K562 (cell line): ENCODE results near the gene DOLK. TPM values are rescaled to one million over a fixed set of nuclear protein-coding genes. Genes with fewer than 3 reads are reported as not detected.
A peak's percentile ranks its signal among the peaks of the same experiment; 100 is the strongest.

Experiments
- CSDE1 ChIP-seq, 2 experiments: fragments of 450-650 bp; IDR thresholded peaks; 2 replicates each; pipeline ENCODE4 v1.6.1; 2016; ENCODE audit warnings: mild to moderate bottlenecking in 1 of 2
- CTBP1 ChIP-seq: fragments of 450-650 bp; IDR thresholded peaks from 2 replicates; pipeline ENCODE4 v1.6.1; 2016; ENCODE audit warnings: borderline replicate concordance
- ETV5 ChIP-seq: sonication (generic); formaldehyde crosslinking; IDR thresholded peaks from 2 replicates; pipeline ENCODE4 v1.4.0; 2020; ENCODE audit warnings: low read depth, mild to moderate bottlenecking, missing genetic modification reagents
- FOXJ3 ChIP-seq: sonication (generic); formaldehyde crosslinking; IDR thresholded peaks from 2 replicates; pipeline ENCODE4 v1.4.0; 2020; ENCODE audit warnings: mild to moderate bottlenecking, missing genetic modification reagents
- HMGN3 ChIP-seq: IDR thresholded peaks from 2 replicates; pipeline ENCODE4 v1.6.1; 2011; ENCODE audit warnings: borderline replicate concordance, low read depth, mild to moderate bottlenecking, mixed read lengths, low read length; ENCODE audit not compliant: insufficient read length; ENCODE audit errors: extremely low read depth
- IFI16 ChIP-seq: fragments of 250-450 bp; sonication (Bioruptor Pico); IDR thresholded peaks from 2 replicates; pipeline ENCODE4 v2.1.2; 2022; ENCODE audit warnings: mild to moderate bottlenecking, inconsistent platforms
- NR2F6 ChIP-seq: fragments of 450-650 bp; formaldehyde crosslinking; IDR thresholded peaks from 2 replicates; pipeline ENCODE4 v1.4.0; 2020; ENCODE audit warnings: mild to moderate bottlenecking
- RFX1 ChIP-seq: fragments of 450-650 bp; IDR thresholded peaks from 2 replicates; pipeline ENCODE4 v1.6.1; 2016; ENCODE audit warnings: mild to moderate bottlenecking, moderate library complexity
- SMAD4 ChIP-seq: fragments of 250-450 bp; sonication (Bioruptor Pico); conservative IDR thresholded peaks from 2 replicates; pipeline ENCODE4 v1.8.0; 2021; ENCODE audit warnings: inconsistent platforms, mild to moderate bottlenecking, moderate library complexity
- SMC3 ChIP-seq: conservative IDR thresholded peaks from 2 replicates; pipeline ENCODE4 v1.6.1; 2011; ENCODE audit warnings: low read depth, low read length, improper control_type of control experiment; ENCODE audit not compliant: insufficient read depth
- ZNF133 ChIP-seq: fragments of 250-450 bp; sonication (Bioruptor Pico); IDR thresholded peaks from 2 replicates; pipeline ENCODE4 v1.4.0; 2020; ENCODE audit warnings: mild to moderate bottlenecking
- ZNF224 ChIP-seq: sonication (generic); formaldehyde crosslinking; IDR thresholded peaks from 2 replicates; pipeline ENCODE4 v1.8.0; 2022; ENCODE audit warnings: mild to moderate bottlenecking, missing genetic modification reagents
- ZNF583 ChIP-seq: fragments of 250-450 bp; sonication (Bioruptor Pico); IDR thresholded peaks from 2 replicates; pipeline ENCODE4 v1.4.0; 2020
- polyA plus RNA-seq, 8 experiments: library from polyadenylated mRNA; depleted of rRNA in 4 of 8; stranded (reverse) in 5 of 8; unstranded in 3 of 8; fragments of >200 nt; fragmentation: Nextera tagmentation in 2 of 8; fragmentation: Illumina TruSeq in 1 of 8; extraction: Ambion mirVana in 2 of 8; extraction: Trizol in 1 of 8; gene quantifications; 2 replicates each; pipeline versions ENCODE4 v1.2.1 to v1.2.3, GENCODE V29; 2011 to 2014; ENCODE audit warnings: inconsistent platforms in 1 of 8, missing spikeins in 1 of 8
- total RNA-seq, 7 experiments: library from RNA; depleted of rRNA in 6 of 7; stranded (reverse); fragments of >200 nt in 6 of 7; fragmentation: Illumina TruSeq in 2 of 7; extraction: Trizol in 2 of 7; gene quantifications; 2 replicates each; pipeline versions ENCODE4 v1.2.1 to v1.2.3, GENCODE V29; 2011 to 2021; ENCODE audit warnings: low replicate concordance in 1 of 7
- TF ChIP-seq, protein P1 (sequence below): fragments of 250-450 bp; sonication (Bioruptor Pico); IDR thresholded peaks from 2 replicates; pipeline ENCODE4 v1.4.0; 2020; ENCODE audit warnings: mild to moderate bottlenecking
- TF ChIP-seq, protein P2 (sequence below): fragments of 450-650 bp; formaldehyde crosslinking; conservative IDR thresholded peaks from 2 replicates; pipeline ENCODE4 v1.4.0; 2022; ENCODE audit warnings: mild to moderate bottlenecking, missing genetic modification characterization
- TF ChIP-seq, protein P3 (sequence below): IDR thresholded peaks from 2 replicates; pipeline ENCODE4 v1.6.1; 2016; ENCODE audit warnings: missing genetic modification characterization, missing compliant biosample characterization
- TF ChIP-seq, protein P4 (sequence below): sonication (generic); formaldehyde crosslinking; IDR thresholded peaks from 2 replicates; pipeline ENCODE4 v1.8.1; 2023; ENCODE audit warnings: mild to moderate bottlenecking, missing genetic modification reagents
- TF ChIP-seq, protein P5 (sequence below): fragments of 250-450 bp; sonication (Bioruptor Pico); IDR thresholded peaks from 2 replicates; pipeline ENCODE4 v1.8.0; 2021; ENCODE audit warnings: moderate library complexity, mild to moderate bottlenecking, inconsistent platforms
- TF ChIP-seq, protein P6 (sequence below): fragments of 250-450 bp; sonication (Bioruptor Pico); IDR thresholded peaks from 2 replicates; pipeline ENCODE4 v1.9.0; 2021; ENCODE audit warnings: mild to moderate bottlenecking

The DOLK gene
- total and polyA plus RNA-seq, 9 of the 15 experiments (the other 6 are each of a cell fraction or from before 2014, with no cell fraction given): 2.6 to 14.2 (median 11.7) TPM

DNA sequence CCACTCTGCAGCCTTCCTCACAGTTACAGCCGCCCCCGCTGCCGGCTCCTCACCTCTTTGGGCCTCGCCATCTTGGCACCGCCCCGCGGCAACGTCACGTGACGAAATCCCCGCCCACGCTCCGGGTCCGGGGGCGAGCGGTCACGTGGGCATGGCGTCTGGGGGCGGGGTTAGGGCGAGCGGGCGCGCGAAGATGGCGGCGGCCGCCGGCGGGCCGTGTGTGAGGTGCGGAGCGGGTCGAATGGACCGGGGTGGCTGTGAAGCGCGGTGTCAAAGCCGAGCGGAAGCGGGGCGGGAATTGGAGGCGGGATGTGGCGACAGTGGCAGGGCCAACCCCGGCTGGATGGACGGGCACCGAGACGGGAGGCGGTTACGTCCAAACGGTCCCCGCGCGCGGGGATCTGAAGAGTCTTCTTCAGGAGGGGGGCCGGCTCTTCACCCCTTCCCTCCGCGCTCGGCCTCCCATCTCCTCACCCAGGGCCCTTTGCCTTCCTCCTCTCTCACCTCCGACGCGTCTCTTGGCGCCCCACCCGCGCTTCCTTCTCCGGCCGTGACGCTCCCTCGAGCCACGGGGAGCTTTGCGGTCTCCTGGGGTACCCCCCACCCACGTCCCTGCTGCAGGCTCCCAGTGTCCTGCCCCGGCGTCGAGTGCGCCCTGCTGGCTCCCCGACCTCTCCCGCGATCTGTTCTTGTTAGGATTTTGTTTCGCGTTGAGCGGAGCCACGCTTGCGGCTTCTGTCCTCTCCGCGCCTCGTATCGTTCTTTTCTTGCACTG lies at the start of gene DOLK, which contains the start of gene NUP188 (continued):
- TF ChIP-seq, protein P1, sequence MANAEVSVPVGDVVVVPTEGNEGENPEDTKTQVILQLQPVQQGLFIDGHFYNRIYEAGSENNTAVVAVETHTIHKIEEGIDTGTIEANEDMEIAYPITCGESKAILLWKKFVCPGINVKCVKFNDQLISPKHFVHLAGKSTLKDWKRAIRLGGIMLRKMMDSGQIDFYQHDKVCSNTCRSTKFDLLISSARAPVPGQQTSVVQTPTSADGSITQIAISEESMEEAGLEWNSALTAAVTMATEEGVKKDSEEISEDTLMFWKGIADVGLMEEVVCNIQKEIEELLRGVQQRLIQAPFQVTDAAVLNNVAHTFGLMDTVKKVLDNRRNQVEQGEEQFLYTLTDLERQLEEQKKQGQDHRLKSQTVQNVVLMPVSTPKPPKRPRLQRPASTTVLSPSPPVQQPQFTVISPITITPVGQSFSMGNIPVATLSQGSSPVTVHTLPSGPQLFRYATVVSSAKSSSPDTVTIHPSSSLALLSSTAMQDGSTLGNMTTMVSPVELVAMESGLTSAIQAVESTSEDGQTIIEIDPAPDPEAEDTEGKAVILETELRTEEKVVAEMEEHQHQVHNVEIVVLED (CRISPR knock-in tag): peak; percentile 77
- TF ChIP-seq CTBP1: peak; percentile 82
- TF ChIP-seq SMC3: no peak
- TF ChIP-seq ZNF224 (CRISPR knock-in tag): no peak
- no peak for TF ChIP-seq NR2F6 (CRISPR knock-in tag)
- 0 out of 2 replicates have a peak, but pooled peaks have one; percentile 16 for TF ChIP-seq ZNF583 (CRISPR knock-in tag)
- TF ChIP-seq, protein P2, sequence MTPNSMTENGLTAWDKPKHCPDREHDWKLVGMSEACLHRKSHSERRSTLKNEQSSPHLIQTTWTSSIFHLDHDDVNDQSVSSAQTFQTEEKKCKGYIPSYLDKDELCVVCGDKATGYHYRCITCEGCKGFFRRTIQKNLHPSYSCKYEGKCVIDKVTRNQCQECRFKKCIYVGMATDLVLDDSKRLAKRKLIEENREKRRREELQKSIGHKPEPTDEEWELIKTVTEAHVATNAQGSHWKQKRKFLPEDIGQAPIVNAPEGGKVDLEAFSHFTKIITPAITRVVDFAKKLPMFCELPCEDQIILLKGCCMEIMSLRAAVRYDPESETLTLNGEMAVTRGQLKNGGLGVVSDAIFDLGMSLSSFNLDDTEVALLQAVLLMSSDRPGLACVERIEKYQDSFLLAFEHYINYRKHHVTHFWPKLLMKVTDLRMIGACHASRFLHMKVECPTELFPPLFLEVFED: no peak
- 0 out of 4 replicates have a peak, but pooled peaks of 1 of the 2 experiments have one; percentile 58 for TF ChIP-seq CSDE1 (IDR thresholded peaks at IDR 0.05)
- TF ChIP-seq RFX1: no peak
- TF ChIP-seq IFI16: no peak
- TF ChIP-seq, protein P3, sequence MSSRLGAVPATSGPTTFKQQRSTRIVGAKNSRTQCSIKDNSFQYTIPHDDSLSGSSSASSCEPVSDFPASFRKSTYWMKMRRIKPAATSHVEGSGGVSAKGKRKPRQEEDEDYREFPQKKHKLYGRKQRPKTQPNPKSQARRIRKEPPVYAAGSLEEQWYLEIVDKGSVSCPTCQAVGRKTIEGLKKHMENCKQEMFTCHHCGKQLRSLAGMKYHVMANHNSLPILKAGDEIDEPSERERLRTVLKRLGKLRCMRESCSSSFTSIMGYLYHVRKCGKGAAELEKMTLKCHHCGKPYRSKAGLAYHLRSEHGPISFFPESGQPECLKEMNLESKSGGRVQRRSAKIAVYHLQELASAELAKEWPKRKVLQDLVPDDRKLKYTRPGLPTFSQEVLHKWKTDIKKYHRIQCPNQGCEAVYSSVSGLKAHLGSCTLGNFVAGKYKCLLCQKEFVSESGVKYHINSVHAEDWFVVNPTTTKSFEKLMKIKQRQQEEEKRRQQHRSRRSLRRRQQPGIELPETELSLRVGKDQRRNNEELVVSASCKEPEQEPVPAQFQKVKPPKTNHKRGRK: no peak
- TF ChIP-seq, protein P4, sequence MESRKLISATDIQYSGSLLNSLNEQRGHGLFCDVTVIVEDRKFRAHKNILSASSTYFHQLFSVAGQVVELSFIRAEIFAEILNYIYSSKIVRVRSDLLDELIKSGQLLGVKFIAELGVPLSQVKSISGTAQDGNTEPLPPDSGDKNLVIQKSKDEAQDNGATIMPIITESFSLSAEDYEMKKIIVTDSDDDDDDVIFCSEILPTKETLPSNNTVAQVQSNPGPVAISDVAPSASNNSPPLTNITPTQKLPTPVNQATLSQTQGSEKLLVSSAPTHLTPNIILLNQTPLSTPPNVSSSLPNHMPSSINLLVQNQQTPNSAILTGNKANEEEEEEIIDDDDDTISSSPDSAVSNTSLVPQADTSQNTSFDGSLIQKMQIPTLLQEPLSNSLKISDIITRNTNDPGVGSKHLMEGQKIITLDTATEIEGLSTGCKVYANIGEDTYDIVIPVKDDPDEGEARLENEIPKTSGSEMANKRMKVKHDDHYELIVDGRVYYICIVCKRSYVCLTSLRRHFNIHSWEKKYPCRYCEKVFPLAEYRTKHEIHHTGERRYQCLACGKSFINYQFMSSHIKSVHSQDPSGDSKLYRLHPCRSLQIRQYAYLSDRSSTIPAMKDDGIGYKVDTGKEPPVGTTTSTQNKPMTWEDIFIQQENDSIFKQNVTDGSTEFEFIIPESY (CRISPR knock-in tag): no peak
- TF ChIP-seq ZNF133 (CRISPR knock-in tag): no peak
- TF ChIP-seq SMAD4 (CRISPR knock-in tag): peak; percentile 74; the same call in 1 of the 2 replicates
- TF ChIP-seq, protein P5, sequence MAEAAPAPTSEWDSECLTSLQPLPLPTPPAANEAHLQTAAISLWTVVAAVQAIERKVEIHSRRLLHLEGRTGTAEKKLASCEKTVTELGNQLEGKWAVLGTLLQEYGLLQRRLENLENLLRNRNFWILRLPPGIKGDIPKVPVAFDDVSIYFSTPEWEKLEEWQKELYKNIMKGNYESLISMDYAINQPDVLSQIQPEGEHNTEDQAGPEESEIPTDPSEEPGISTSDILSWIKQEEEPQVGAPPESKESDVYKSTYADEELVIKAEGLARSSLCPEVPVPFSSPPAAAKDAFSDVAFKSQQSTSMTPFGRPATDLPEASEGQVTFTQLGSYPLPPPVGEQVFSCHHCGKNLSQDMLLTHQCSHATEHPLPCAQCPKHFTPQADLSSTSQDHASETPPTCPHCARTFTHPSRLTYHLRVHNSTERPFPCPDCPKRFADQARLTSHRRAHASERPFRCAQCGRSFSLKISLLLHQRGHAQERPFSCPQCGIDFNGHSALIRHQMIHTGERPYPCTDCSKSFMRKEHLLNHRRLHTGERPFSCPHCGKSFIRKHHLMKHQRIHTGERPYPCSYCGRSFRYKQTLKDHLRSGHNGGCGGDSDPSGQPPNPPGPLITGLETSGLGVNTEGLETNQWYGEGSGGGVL (CRISPR knock-in tag): no peak
- no peak for TF ChIP-seq FOXJ3 (CRISPR knock-in tag)
- peak; percentile 47 for TF ChIP-seq ETV5
- TF ChIP-seq, protein P6, sequence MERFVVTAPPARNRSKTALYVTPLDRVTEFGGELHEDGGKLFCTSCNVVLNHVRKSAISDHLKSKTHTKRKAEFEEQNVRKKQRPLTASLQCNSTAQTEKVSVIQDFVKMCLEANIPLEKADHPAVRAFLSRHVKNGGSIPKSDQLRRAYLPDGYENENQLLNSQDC (CRISPR knock-in tag): no peak
- TF ChIP-seq HMGN3: peak; percentile 84
